ENCODE data around the gene DTX3.
"Not testable (repeated sequence)": the region's sequence is repeated elsewhere in the genome, so short reads cannot be mapped to it uniquely, and the experiment has no call there.

The DTX3 gene, protein sequence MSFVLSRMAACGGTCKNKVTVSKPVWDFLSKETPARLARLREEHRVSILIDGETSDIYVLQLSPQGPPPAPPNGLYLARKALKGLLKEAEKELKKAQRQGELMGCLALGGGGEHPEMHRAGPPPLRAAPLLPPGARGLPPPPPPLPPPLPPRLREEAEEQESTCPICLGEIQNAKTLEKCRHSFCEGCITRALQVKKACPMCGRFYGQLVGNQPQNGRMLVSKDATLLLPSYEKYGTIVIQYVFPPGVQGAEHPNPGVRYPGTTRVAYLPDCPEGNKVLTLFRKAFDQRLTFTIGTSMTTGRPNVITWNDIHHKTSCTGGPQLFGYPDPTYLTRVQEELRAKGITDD

DNA sequence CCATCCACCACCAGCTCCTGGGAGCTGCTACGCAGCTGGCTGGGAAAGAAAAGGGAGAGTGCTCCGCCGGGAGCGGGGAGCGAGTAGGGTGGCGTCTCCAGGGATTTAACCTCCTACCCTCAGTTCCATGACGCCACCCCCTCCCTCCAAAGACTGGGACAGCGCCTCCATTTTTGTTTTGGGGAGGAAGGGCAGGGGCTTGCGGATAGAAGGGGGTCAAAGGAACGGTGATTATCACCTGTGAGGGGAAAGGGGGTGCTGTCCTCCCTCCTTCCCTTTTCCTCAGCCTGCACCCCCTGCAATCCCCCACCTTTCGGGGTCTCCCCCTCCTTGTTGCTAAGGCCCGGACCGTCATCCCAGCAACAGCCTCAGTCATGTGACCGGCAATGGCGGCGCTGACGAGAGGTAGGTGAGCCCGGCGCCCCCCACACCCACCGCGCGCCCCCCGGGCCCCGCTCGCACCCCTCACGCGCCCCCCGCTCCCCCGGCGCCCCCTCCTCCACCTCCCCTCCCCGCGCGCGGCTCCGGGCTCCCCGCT, at the start of gene DTX3:
TSS of gene DTX3 (plus strand) at position 371 of the 538 bp plus-strand sequence. CDS start 1,694 bp downstream, outside the sequence.
- DNase-seq, result peak; percentile 67

GRCh38 chr12:57554897-57555296, 49.7 kb upstream of the DTX3 start:
- no peak for DNase-seq

DNA sequence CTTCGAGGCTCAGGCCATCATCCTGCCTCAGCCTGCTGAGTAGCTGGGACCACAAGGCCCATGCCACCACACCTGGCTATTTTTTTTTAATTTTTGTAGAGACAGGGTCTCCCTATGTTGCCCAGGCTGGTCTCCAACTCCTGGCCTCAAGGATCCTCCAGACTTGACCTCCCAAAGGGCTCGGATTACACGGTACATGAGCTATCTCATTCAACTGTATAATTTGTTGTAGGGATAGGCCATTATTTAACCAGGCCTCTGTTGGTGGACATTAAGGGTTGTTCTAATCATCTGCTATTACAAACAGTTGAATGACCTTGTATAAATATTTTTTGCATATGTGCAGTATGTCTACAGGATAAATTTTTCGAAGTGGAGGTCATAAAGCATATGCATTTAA, 45.8 kb upstream of the DTX3 start:
- DNase-seq, result no peak

DNA sequence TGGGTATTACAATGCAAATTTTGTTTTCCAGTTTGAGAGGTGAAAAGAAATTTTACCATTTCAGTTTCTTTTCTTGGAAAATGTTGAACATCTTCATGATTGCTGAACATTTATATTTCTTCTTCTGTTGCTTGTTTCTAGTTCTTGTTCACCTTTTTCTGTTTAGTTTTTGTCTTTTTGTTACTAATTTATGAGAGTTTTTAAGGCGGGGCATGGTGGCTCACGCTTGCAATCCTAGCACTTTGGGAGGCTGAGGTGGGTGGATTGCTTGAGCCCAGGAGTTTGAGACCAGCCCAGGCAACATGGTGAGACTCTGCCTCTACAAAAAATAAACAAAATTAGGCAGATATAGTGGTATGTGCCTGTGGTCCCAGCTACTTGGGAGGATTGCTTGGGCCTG, 44.1 kb upstream of the DTX3 start:
- DNase-seq, result no peak

DNA sequence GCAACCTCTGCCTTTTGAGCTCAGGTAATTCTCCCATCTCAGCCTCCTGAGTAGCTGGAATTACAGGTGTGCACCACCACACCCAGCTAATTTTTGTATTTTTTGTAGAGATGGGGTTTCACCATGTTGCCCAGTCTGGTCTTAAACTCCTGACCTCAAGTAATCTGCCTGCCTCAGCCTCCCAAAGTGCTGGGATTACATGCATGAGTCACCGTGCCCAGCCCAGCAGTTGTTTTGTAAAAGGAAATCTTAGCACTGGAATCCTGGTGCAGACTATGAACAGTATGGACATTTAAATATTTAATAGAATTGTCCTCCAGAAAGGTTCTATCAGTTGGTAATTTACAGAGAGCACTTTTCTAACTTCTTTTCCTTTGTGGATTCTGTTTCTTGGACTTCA, 43.5 kb upstream of the DTX3 start:
- not testable (repeated sequence) for DNase-seq

DNA sequence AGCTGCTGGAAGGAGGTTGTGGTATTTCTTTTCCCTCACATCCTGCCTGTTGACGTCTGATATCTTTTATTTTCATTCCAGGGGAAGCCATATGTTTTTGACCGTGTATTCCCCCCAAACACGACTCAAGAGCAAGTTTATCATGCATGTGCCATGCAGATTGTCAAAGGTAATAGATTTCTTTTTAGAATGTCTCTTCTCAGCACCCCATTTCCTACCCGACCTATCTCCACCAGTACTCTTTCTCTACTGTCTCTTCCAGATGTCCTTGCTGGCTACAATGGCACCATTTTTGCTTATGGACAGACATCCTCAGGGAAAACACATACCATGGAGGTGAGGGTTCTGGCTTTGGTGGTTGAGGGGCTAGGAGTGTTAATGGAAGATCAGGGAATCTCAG, 41.3 kb upstream of the DTX3 start:
- no peak for DNase-seq

- DNase-seq, result no peak
These were observed 40.4 kb upstream of the DTX3 start for GRCh38 chr12:57564178-57564740.

- DNase-seq, result no peak
These were observed 35.8 kb upstream of the DTX3 start for GRCh38 chr12:57568838-57569237.

- no peak for DNase-seq
These were observed 34.8 kb upstream of the DTX3 start for GRCh38 chr12:57569858-57570257.

DNA sequence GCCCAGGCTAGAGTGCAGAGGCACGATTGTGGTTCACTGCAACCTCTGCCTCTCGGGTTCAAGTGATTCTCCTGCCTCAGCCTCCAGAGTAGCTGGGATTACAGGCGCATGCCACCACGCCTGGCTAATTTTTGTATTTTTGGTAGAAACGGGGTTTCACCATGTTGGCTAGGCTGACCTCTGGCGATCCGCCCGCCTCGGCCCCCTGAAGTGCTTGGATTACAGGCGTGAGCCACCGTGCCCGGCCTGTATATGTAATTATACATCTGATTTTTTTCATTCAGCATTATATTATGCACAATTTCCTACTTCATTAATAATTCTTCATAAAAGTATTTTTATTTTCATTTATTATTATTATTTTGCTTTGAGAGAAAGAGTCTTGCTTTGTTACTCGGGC, 34.2 kb upstream of the DTX3 start:
- DNase-seq, result not testable (repeated sequence)

- no peak for DNase-seq
These were observed 32.5 kb upstream of the DTX3 start for GRCh38 chr12:57571926-57572762.

DNA sequence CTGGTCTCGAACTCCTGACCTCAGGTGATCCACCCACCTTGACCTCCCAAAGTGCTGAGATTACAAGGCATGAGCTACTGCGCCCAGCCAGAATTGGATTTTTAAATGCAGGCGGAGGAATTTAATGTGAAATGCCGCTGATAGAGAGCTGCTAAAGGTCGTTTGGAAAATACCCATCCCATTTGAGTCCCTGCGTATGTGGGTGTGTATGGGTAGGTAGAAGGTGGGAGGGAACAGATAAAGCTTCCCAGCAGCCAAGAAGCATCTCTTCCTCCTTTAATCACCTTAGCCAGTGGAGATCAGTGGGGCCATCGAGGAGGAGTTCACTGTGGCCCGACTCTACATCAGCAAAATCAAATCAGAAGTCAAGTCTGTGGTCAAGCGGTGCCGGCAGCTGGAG, 29.8 kb upstream of the DTX3 start:
- no peak for DNase-seq

- DNase-seq, result no peak
These were observed 28.6 kb upstream of the DTX3 start for GRCh38 chr12:57575771-57576612.

- no peak for DNase-seq
These were observed 27.9 kb upstream of the DTX3 start for GRCh38 chr12:57576613-57577160.

- no peak for DNase-seq
These were observed 26.5 kb upstream of the DTX3 start for GRCh38 chr12:57577981-57578758.

DNA sequence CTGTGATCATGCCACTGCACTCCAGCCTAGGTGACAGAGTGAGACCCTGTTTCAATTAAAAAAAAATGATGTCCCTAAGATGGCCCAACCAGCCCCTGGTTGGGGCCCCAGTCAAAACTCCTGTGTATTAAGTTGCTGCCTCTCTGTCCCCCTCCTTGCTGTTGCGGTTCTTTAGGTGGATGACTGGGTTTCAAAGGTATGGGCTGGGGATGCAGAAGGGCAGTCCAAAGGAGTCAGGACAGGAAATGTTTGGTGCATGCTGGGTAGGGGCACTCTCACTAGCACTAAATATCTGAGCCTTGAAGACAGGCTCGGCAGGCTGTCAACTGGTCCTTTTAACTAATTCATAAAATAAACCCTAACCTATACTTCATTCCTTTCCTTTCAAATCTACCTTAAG, 25.6 kb upstream of the DTX3 start:
- no peak for DNase-seq

GRCh38 chr12:57579677-57580465, 24.8 kb upstream of the DTX3 start:
- DNase-seq, result no peak

DNA sequence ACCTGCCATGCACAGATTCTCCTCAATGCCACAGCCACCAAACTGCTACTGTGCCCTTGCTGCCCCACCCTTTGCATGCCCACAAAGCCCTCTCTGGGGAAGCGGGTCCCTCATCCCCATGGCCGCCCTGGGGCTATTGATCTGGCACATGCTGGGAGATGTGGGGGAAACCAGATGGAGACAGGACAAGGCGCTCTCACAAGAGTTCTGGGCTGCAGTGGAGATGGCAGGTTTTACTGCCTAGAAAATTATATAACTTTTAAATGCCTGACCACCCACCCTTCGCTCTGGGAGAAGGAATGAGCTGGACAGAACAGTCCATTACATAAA, 24.2 kb upstream of the DTX3 start:
- no peak for DNase-seq

GRCh38 chr12:57581802-57582201, 22.8 kb upstream of the DTX3 start:
- no peak for DNase-seq

- DNase-seq, result no peak
These were observed 22.2 kb upstream of the DTX3 start for GRCh38 chr12:57582440-57582839.
